SU-DHL-6 (cell line): ENCODE results near the gene OR13D1.

ENCODE experiments used
- H2AFZ ChIP-seq: fragments of 200-600 bp; sonication (generic); 2 replicates; pipeline ENCODE4 v1.6.1; 2014; ENCODE audit warnings: low read depth, mild to moderate bottlenecking, moderate library complexity, mixed read lengths, antibody characterized with exemption, low read length; ENCODE audit not compliant: severe bottlenecking
- H3F3A ChIP-seq: fragments of 200-600 bp; shearing (Covaris generic); 2 replicates; pipeline ENCODE4 v1.6.0; 2016; ENCODE audit warnings: antibody characterized with exemption, mild to moderate bottlenecking; ENCODE audit not compliant: insufficient read depth
- H3K27ac ChIP-seq: fragments of 200-600 bp; sonication (generic); 2 replicates; pipeline ENCODE4 v1.5.1; 2016; ENCODE audit warnings: low read depth, mild to moderate bottlenecking, low read length, moderate library complexity, mixed read lengths
- H3K27me3 ChIP-seq: fragments of 200-600 bp; sonication (generic), shearing (Covaris generic); 2 replicates; pipeline ENCODE4 v1.6.0; 2014; ENCODE audit warnings: mild to moderate bottlenecking, low read length
- H3K36me3 ChIP-seq: fragments of 200-600 bp; sonication (generic); 2 replicates; pipeline ENCODE4 v1.6.1; 2014; ENCODE audit warnings: mild to moderate bottlenecking, low read length, mixed read lengths
- H3K4me2 ChIP-seq: fragments of 300-600, 200-600 bp; shearing (Covaris generic), sonication (generic); 2 replicates; pipeline ENCODE4 v1.6.0; 2014; ENCODE audit warnings: low read length, low read depth, mild to moderate bottlenecking; ENCODE audit not compliant: poor library complexity, severe bottlenecking
- H3K4me3 ChIP-seq: fragments of 200-600 bp; sonication (generic); 2 replicates; pipeline ENCODE4 v1.5.1; 2014; ENCODE audit warnings: antibody characterized with exemption, low read length, mild to moderate bottlenecking, mixed read lengths; ENCODE audit not compliant: insufficient read depth, poor library complexity, severe bottlenecking
- H3K79me2 ChIP-seq: fragments of 200-600 bp; sonication (generic); 2 replicates; pipeline ENCODE4 v1.6.1; 2014; ENCODE audit warnings: mild to moderate bottlenecking, low read length, moderate library complexity; ENCODE audit not compliant: insufficient read depth
- H3K9ac ChIP-seq: fragments of 200-600 bp; sonication (generic); 2 replicates; pipeline ENCODE4 v1.7.0; 2014; ENCODE audit warnings: mild to moderate bottlenecking, low read length
- H3K9me2 ChIP-seq: fragments of 200-600 bp; sonication (generic); replicated peaks from 2 replicates; pipeline ENCODE4 v1.6.1; 2014; ENCODE audit warnings: low read length; ENCODE audit not compliant: insufficient read depth
- H3K9me3 ChIP-seq: fragments of 200-600 bp; sonication (generic); 2 replicates; pipeline ENCODE4 v1.6.1; 2014; ENCODE audit warnings: low read length, mixed read lengths; ENCODE audit not compliant: insufficient read depth
- H4K20me1 ChIP-seq: fragments of 200-600 bp; sonication (generic); 2 replicates; pipeline ENCODE4 v1.6.1; 2014; ENCODE audit warnings: low read depth, mild to moderate bottlenecking, antibody characterized with exemption, low read length, moderate library complexity, mixed read lengths
- CTCF ChIP-seq: fragments of 200-600 bp; sonication (generic); IDR thresholded peaks from one replicate; pipeline ENCODE4 v1.5.1; 2017; ENCODE audit warnings: antibody characterized with exemption, mild to moderate bottlenecking, low read length, moderate library complexity; ENCODE audit not compliant: insufficient read depth, poor library complexity, severe bottlenecking
- EZH2phosphoT487 ChIP-seq: fragments of 200-600 bp; sonication (generic), shearing (Covaris generic); conservative IDR thresholded peaks from 2 replicates; pipeline ENCODE4 v1.6.1; 2018; ENCODE audit warnings: mild to moderate bottlenecking, antibody characterized with exemption, low read length, moderate library complexity, mixed read lengths

OR13D1 gene

GRCh38 chr9:104740621-104741020 lies 46.3 kb downstream of the OR13D1 start:
- H3K4me3 ChIP-seq: no peak overlapping the region
- no peaks in the 10 kb centered on the region for H3K9me3 ChIP-seq
- no peaks in the 10 kb centered on the region for H4K20me1 ChIP-seq
- no peak overlapping the region for H3K9ac ChIP-seq
- H3K36me3 ChIP-seq: no peaks in the 10 kb centered on the region
- no peak overlapping the region for H3K27ac ChIP-seq
- no peaks in the 10 kb centered on the region for H3K79me2 ChIP-seq
- no peaks in the 10 kb centered on the region for H3K27me3 ChIP-seq
- no peak for TF ChIP-seq CTCF
- TF ChIP-seq EZH2phosphoT487: no peak
- H3F3A ChIP-seq: no peaks in the 10 kb centered on the region
- H2AFZ ChIP-seq: no peak overlapping the region
- H3K4me2 ChIP-seq: no peak overlapping the region
- no peaks in the 10 kb centered on the region for H3K9me2 ChIP-seq

GRCh38 chr9:104743376-104743985 lies 49.2 kb downstream of the OR13D1 start:
- H3K27me3 ChIP-seq: no peaks in the 10 kb centered on the region
- H3K4me3 ChIP-seq: no peak overlapping the region
- H3K27ac ChIP-seq: no peak overlapping the region
- no peaks in the 10 kb centered on the region for H4K20me1 ChIP-seq
- H3K9me2 ChIP-seq: no peaks in the 10 kb centered on the region
- no peaks in the 10 kb centered on the region for H3F3A ChIP-seq
- TF ChIP-seq CTCF: peak; percentile 73
- TF ChIP-seq EZH2phosphoT487: no peak
- H3K9ac ChIP-seq: no peak overlapping the region
- peak overlapping the region; percentile 20 for H3K4me2 ChIP-seq
- no peak overlapping the region for H2AFZ ChIP-seq
- no peaks in the 10 kb centered on the region for H3K36me3 ChIP-seq
- no peaks in the 10 kb centered on the region for H3K9me3 ChIP-seq
- no peaks in the 10 kb centered on the region for H3K79me2 ChIP-seq
